GM19395 (cell line): Measurements from ENCODE around the gene UBE2G1.
"Not testable (repeated sequence)": the region's sequence is repeated elsewhere in the genome, so short reads cannot be mapped to it uniquely, and the experiment has no call there.

Source experiments
- ATAC-seq: cut with Tn5 transposase; IDR thresholded peaks from one replicate; pipeline ENCODE4 v1.9.1; 2021; ENCODE audit warnings: mild to moderate bottlenecking, moderate library complexity; ENCODE audit not compliant: unreplicated experiment

Gene UBE2G1

DNA sequence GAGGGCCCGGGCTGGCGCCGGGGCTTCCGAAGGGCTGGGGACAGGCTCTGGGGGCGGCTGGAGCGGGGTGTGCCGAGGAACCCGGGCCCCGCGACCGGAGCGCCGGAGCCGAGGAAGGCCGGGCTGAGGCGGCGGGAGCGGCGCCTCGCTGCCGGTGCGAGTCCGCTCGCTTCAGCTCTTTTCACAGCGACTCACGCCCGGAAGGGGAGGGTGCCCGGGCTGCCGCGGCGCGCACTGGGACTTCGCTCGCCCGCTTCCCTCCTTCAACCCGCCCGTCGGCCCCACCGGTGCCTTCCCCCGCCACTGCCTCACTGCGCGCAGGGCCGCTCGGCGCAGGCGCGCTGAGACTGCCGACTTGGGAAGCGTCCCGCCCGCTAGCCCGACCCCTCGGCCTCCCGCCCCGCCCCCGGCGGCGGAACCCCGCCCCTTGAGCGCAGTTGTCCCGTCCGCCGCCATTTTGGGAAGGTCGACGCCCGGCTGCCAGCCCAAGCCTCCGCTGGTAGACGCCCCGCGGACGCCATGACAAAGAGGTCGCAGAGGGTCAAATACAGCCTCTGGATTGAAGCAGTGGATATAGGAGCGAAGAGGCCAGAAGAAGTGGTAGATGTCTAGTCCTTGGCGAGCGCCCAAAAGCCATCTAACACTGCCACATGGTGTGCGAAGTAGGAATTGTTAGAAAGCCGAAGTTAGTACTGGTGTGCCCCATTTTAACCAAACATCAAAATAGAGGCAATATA, at the start of gene UBE2G1:
Gene UBE2G1, minus strand, starts transcription at position 349 of the 737 bp plus-strand sequence. CDS start 359 bp downstream, outside the sequence.
- peak; percentile 69 for ATAC-seq

GRCh38 chr17:4412933-4413831, 46.7 kb upstream of the UBE2G1 start:
- ATAC-seq = peak; percentile 60

DNA sequence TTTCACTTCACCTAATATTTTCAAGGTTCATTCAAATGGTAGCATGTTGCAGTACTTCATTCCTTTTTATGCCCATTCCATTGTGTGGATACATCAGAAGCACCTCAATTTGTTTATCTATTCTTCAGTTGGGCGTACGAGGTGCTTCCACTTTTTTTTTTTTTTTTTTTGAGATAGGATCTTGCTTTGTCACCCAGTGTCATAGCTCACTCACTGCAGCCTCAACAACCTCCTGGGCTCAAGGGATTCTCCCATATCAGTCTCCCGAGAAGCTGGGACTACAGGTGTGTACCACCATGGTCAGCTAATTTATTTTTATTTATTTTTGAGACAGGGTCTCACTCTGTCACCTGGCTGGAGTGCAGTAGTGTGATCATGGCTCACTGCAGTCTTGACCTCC, 44.7 kb upstream of the UBE2G1 start:
- ATAC-seq = no peak

GRCh38 chr17:4409659-4410058, 43.2 kb upstream of the UBE2G1 start:
- ATAC-seq = no peak

GRCh38 chr17:4407851-4408250, 41.4 kb upstream of the UBE2G1 start:
- ATAC-seq = no peak

GRCh38 chr17:4407216-4407615, 40.7 kb upstream of the UBE2G1 start:
- no peak for ATAC-seq

GRCh38 chr17:4406386-4406785, 39.9 kb upstream of the UBE2G1 start:
- ATAC-seq = no peak

DNA sequence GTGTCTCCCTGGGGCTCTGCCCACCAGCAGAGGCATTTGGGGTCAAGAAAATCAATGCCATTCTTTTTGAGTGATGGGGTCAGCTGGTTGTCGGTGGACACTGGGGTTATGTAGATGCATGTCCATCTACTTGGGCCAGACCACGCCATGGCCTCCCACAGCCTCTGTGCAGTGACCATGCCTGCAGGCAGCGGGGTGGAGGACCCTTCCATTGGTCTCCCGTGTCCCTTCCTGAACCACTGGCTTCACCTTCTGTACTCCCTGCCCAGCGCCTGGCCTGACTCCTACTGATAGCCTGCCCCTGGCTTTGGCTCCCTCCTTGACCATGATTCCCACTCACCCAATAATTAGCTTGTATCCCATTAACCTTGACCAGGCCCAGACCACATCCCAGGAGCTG, 39.2 kb upstream of the UBE2G1 start:
- no peak for ATAC-seq

GRCh38 chr17:4405038-4405669, 38.7 kb upstream of the UBE2G1 start:
- ATAC-seq = no peak

GRCh38 chr17:4397840-4398239, 31.4 kb upstream of the UBE2G1 start:
- ATAC-seq = no peak

DNA sequence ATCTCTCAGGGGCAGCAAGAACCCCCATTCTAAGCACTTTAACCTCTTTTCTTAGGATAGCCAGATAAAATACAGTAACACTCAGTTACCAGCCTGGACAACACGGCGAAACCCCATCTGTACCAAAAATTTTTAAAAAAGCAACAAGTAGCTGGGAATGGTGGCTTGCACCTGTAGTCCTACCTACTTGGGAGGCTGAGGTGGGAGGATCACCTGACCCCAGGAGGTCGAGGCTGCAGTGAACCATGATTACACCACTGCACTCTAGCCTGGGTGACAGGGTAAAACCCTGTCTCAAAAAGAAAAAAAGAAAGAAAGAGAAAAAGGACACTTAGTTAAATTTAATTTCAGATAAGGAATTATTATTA, 28.6 kb upstream of the UBE2G1 start:
- ATAC-seq = no peak

- ATAC-seq = no peak
These were observed 28.0 kb upstream of the UBE2G1 start for GRCh38 chr17:4394208-4395110.

DNA sequence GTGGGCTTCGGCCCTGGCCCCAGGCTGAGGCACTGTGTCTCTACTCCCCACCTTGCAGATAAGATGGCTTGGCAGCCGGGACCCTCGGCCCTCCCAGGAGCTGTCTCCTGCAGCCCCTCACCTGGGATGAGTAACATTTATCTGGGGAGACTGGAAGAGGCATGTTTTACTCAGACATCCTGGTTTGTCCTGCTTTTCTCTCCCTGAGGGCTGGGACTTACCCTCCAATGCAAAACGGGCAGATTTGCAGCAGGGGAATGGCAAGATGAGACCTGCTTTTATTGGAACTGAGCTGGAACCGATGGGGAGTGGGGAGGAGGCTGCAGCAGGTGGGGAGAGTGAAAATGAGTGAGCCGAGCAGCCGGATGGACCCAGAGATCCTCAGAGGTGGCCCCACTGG, 27.3 kb upstream of the UBE2G1 start:
- ATAC-seq = no peak

DNA sequence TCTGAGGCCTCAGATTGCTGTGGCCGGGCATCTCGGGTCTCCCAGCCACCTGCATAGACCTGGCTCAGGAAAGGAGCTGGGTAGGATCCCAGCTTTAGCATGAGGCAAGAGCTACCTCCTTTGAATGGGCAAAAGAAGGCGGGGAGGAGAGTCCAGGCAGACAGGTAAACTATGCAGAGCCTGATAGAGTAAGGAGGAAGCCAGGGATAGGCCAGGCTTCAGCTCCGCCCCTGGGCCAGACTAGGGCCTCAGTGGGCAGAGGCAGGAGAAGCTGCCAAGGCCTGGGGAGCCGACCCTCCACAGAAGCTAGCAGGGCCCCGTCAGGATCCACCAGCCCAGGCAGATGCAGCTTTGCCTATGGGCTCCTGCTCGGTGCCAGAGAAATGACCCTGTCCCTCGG, 22.6 kb upstream of the UBE2G1 start:
- no peak for ATAC-seq

- ATAC-seq = no peak
These were observed 20.7 kb upstream of the UBE2G1 start for GRCh38 chr17:4387137-4387536.

- no peak for ATAC-seq
These were observed 19.9 kb upstream of the UBE2G1 start for GRCh38 chr17:4386406-4386805.

DNA sequence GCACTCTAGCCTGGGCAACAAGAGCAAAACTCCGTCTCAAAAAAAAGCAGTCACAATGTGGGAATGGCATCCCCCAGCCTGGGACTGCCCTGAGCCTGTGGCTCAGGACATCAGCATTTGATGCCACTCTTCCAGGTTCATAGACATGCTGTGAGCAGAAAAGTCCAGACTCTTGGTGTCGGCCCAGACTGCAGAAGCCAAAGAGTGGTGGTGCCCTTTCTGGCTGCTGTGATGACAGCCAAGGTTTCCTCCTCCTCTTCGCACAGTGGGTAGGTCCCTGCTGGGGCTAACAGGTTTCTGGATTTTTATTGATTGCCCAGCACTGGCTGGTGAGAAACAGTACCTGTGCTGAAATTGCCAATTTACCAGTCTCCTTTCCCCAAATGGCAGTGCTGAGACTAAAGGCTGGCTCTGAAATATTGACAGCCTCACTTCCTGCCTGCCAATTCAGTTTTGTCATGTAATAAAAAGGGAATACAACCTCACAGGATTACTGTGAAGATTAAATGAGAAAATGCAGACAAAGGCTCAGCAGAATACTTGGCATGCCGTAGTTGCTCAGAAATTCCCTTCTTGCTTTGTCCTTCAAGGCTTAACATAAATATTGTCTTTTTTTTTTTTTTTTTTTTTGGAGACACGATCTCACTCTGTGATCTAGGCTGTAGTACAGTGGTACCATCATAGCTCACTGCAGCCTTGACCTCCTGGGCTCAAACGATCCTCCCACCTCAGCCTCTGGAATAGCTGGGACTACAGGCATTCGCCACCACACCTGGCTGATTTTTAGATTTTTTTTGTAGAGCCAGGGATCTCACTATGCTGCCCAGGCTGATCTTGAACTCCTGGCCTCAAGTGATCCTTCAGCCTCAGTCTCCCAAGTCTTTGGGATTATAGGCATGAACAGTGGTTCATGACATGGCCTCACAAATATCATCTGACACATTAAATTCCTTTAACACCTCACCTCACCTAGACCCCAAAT, 15.5 kb upstream of the UBE2G1 start:
- no peak for ATAC-seq

DNA sequence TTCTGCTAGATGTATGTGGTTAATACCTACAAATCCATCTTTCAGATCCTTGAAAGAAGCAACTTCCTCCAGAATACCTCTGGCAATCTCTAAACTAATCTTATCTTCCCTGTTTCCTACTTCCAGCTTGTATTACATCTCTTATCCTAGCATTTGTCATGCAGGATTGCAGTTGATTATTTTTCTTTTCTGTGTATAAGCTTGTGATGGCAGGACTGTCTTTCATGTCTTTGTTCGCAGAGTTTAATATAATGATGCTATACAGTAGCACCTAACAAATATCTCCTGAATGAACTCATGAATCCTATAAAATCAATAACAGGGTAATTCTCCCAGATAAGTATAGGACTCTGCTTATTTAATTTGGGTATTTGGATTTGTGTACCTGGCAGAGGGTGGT, 12.2 kb upstream of the UBE2G1 start:
- no peak for ATAC-seq

- not testable (repeated sequence) for ATAC-seq
These were observed 10.8 kb upstream of the UBE2G1 start for GRCh38 chr17:4377247-4377646.
